IPS-NIHi7 (cell line): ENCODE results near the gene C7orf25.

Source experiments
- DNase-seq: peaks from one replicate; pipeline ENCODE4 v3.0.0; 2012; ENCODE audit warnings: mixed read lengths; ENCODE audit errors: extremely low spot score

The C7orf25 gene

GRCh38 chr7:42877862-42878261 is 34.0 kb downstream of the C7orf25 start:
- no peak for DNase-seq

DNA sequence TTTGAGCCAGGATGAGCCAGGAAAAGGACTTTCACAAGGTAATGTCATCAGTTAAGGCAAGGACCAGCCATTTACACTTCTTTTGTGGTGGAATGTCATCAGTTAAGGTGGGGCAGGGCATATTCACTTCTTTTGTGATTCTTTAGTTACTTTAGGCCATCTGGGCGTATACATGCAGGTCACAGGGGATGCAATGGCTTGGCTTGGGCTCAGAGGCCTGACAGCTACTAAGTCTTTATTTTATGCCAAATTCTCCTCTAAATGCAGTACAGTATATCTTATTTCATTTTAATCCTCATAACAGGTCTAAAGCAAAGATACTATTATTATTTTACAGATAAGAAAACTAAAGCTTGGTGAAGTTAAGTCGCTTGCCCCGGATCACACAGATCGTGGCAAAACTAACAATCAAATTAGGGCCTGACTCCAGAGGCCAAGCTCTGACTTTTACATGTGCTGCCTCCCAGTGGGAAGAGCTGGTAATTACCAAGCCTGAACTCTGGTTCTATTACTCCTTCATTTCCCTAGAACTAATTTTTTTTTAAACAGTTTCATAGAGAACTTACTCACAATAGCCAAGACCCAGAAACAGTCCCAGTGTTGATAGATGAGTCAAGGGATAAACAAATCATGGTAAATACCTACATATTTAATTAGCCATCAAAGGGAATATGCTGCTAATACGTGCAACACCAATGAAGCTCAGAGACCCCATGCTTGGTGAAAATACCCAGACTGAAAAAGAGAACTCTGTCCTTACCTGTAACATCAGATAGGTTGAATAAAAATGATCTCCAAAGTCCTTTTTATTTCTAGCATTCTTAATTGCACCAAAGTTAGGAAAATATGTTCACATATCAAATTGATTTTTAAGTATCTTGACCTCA is 35.4 kb downstream of the C7orf25 start:
- DNase-seq = peak; percentile 64

- no peak for DNase-seq
Observed at GRCh38 chr7:42869131-42870020, 42.5 kb downstream of the C7orf25 start.

DNA sequence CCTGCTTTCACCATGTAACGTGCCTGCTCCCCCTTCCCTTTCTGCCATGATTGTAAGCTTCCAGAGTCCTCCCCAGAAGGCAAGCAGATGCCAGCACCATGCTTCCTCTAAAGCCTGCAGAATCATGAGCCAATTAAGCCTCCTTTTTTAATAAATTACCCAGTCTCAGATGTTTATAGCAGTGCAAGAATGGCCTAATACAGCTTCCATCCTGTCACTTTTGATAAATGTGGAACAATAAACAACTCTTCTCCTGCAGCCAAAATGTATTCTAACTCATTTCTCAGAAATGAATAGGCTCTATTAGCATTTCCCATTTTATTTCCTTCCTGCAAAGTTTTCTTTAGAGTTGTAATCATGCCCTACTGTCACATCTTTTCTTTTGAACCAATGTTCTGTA is 43.4 kb downstream of the C7orf25 start:
- no peak for DNase-seq
